Measurements from ENCODE around the gene KIF6.
"Not testable (repeated sequence)": the region's sequence is repeated elsewhere in the genome, so short reads cannot be mapped to it uniquely, and the experiment has no call there.

Gene KIF6

GRCh38 chr6:39517756-39518155, 207.5 kb downstream of the KIF6 start:
- DNase-seq (ENCODE audit: insufficient read length, low spot score) = no peak
- no peak for TF ChIP-seq POLR2A (IDR thresholded peaks at IDR 0.05; ENCODE audit: low read depth, low read length)
- no peak for FAIRE-seq

- no peak for FAIRE-seq
- no peak for DNase-seq (ENCODE audit: insufficient read length, low spot score)
- no peak for TF ChIP-seq POLR2A (IDR thresholded peaks at IDR 0.05; ENCODE audit: low read depth, low read length)
These were observed 208.7 kb downstream of the KIF6 start for GRCh38 chr6:39516471-39516870.

GRCh38 chr6:39515471-39515870, 209.7 kb downstream of the KIF6 start:
- no peak for TF ChIP-seq POLR2A (IDR thresholded peaks at IDR 0.05; ENCODE audit: low read depth, low read length)
- FAIRE-seq = no peak
- no peak for DNase-seq (ENCODE audit: insufficient read length, low spot score)

GRCh38 chr6:39515006-39515405, 210.2 kb downstream of the KIF6 start:
- no peak for TF ChIP-seq POLR2A (IDR thresholded peaks at IDR 0.05; ENCODE audit: low read depth, low read length)
- DNase-seq (ENCODE audit: insufficient read length, low spot score) = no peak
- no peak for FAIRE-seq

- not testable (repeated sequence) for DNase-seq (ENCODE audit: insufficient read length, low spot score); FAIRE-seq
These were observed 215.4 kb downstream of the KIF6 start for GRCh38 chr6:39509831-39510230.

GRCh38 chr6:39508515-39508914, 216.7 kb downstream of the KIF6 start:
- DNase-seq (ENCODE audit: insufficient read length, low spot score) = no peak
- FAIRE-seq = no peak
- TF ChIP-seq POLR2A (IDR thresholded peaks at IDR 0.05; ENCODE audit: low read depth, low read length) = no peak

GRCh38 chr6:39507331-39507998, 217.7 kb downstream of the KIF6 start:
- FAIRE-seq = no peak
- DNase-seq (ENCODE audit: insufficient read length, low spot score) = no peak
- no peak for TF ChIP-seq POLR2A (IDR thresholded peaks at IDR 0.05; ENCODE audit: low read depth, low read length)

GRCh38 chr6:39502362-39502955, 222.7 kb downstream of the KIF6 start:
- DNase-seq (ENCODE audit: insufficient read length, low spot score); FAIRE-seq: not testable (repeated sequence)

- DNase-seq (ENCODE audit: insufficient read length, low spot score) = no peak
These were observed 226.2 kb downstream of the KIF6 start for GRCh38 chr6:39499053-39499452.

GRCh38 chr6:39498096-39498495, 227.1 kb downstream of the KIF6 start:
- no peak for FAIRE-seq
- no peak for TF ChIP-seq POLR2A (IDR thresholded peaks at IDR 0.05; ENCODE audit: low read depth, low read length)

More at GRCh38 chr6:39499053-39499452, 226.2 kb downstream of the KIF6 start:
- no peak for TF ChIP-seq POLR2A (IDR thresholded peaks at IDR 0.05; ENCODE audit: low read depth, low read length)
- no peak for FAIRE-seq

GRCh38 chr6:39496915-39497314, 228.3 kb downstream of the KIF6 start:
- TF ChIP-seq POLR2A (IDR thresholded peaks at IDR 0.05; ENCODE audit: low read depth, low read length) = no peak
- no peak for DNase-seq (ENCODE audit: insufficient read length, low spot score)
- no peak for FAIRE-seq

More at GRCh38 chr6:39498096-39498495, 227.1 kb downstream of the KIF6 start:
- DNase-seq (ENCODE audit: insufficient read length, low spot score) = no peak

GRCh38 chr6:39496456-39496855, 228.8 kb downstream of the KIF6 start:
- DNase-seq (ENCODE audit: insufficient read length, low spot score) = no peak
- no peak for FAIRE-seq
- no peak for TF ChIP-seq POLR2A (IDR thresholded peaks at IDR 0.05; ENCODE audit: low read depth, low read length)

GRCh38 chr6:39495640-39496039, 229.6 kb downstream of the KIF6 start:
- FAIRE-seq (no peak), DNase-seq (ENCODE audit: insufficient read length, low spot score) (no peak)
- no peak for TF ChIP-seq POLR2A (IDR thresholded peaks at IDR 0.05; ENCODE audit: low read depth, low read length)

GRCh38 chr6:39494998-39495397, 230.2 kb downstream of the KIF6 start:
- FAIRE-seq (no peak), DNase-seq (ENCODE audit: insufficient read length, low spot score) (no peak)
- TF ChIP-seq POLR2A (IDR thresholded peaks at IDR 0.05; ENCODE audit: low read depth, low read length) = no peak

GRCh38 chr6:39493777-39494176, 231.4 kb downstream of the KIF6 start:
- TF ChIP-seq POLR2A (IDR thresholded peaks at IDR 0.05; ENCODE audit: low read depth, low read length) = no peak
- no peak for FAIRE-seq

More at GRCh38 chr6:39493777-39494176, 231.4 kb downstream of the KIF6 start:
- DNase-seq (ENCODE audit: insufficient read length, low spot score) = no peak

All from H54 (cell line).